Peyer's patch (tissue), 4 donors: Measurements from ENCODE around the gene S100A8. TPM values are rescaled to one million over a fixed set of nuclear protein-coding genes. Genes with fewer than 3 reads are reported as not detected.
"Not testable (repeated sequence)": the region's sequence is repeated elsewhere in the genome, so short reads cannot be mapped to it uniquely, and the experiment has no call there.

ENCODE experiments used
- DNase-seq, 3 donors: peaks; one replicate each; pipeline ENCODE4 v3.0.0-alpha.2; 2017 to 2019
- H3K27ac ChIP-seq, 4 donors: fragments of 200-600 bp; sonication (generic); one replicate each; pipeline ENCODE4 v1.5.1; 2016 to 2019
- H3K27me3 ChIP-seq, 2 donors: fragments of 200-600 bp; sonication (generic); one replicate each; pipeline ENCODE4 v1.5.1; 2019
- H3K36me3 ChIP-seq, 3 donors: fragments of 200-600 bp; sonication (generic); one replicate each; pipeline ENCODE4 v1.5.1; 2016 to 2019
- H3K4me1 ChIP-seq, 4 donors: fragments of 200-600 bp; sonication (generic); one replicate each; pipeline ENCODE4 v1.5.1; 2016 to 2019
- H3K4me3 ChIP-seq, 4 donors: fragments of 200-600 bp; sonication (generic); 1 replicate in 3 of 4; 2 replicates in 1 of 4; pipeline ENCODE4 v1.5.1; 2016 to 2019; ENCODE audit warnings: mild to moderate bottlenecking in 1 of 4
- H3K9me3 ChIP-seq, 4 donors: fragments of 200-600 bp; sonication (generic); one replicate each; pipeline ENCODE4 v1.5.1; 2016 to 2019; ENCODE audit warnings: mild to moderate bottlenecking in 1 of 4
- CTCF ChIP-seq, 6 experiments: fragments of 450-650 bp in 4 of 6; fragments of 200-600 bp in 2 of 6; sonication (generic) in 1 of 6; IDR thresholded peaks; one replicate each; pipeline ENCODE4 v1.5.1; 2017 to 2019; ENCODE audit warnings: antibody characterized with exemption in 6 of 6, mild to moderate bottlenecking in 3 of 6, moderate library complexity in 1 of 6
- POLR2A ChIP-seq, 2 donors: fragments of 450-650 bp; IDR thresholded peaks; one replicate each; pipeline ENCODE4 v1.5.1; 2017; ENCODE audit warnings: antibody characterized with exemption in 2 of 2, mild to moderate bottlenecking in 2 of 2, moderate library complexity in 2 of 2
- total RNA-seq, 4 donors: library from RNA; depleted of rRNA; stranded (reverse); fragments of >200 nt; gene quantifications; one replicate each; pipeline ENCODE4 v1.1.0, GENCODE V29; 2016

Gene S100A8
- total RNA-seq, 4 donors from 2014 or later: 7.6 to 9.8 TPM; not detected in 2

- peak; percentile 35 to 81 (median 71) for DNase-seq
- no peak for TF ChIP-seq CTCF (IDR thresholded peaks at IDR 0.05)
- TF ChIP-seq POLR2A (IDR thresholded peaks at IDR 0.05): no peak
- Histone ChIP-seq H3K27ac (no peak overlapping the region), H3K4me3 (no peak overlapping the region), H3K27me3 (no peaks in the 10 kb centered on the region), H3K36me3 (no peaks in the 10 kb centered on the region), H3K4me1 (no peaks in the 10 kb centered on the region), H3K9me3 (no peaks in the 10 kb centered on the region)
These were observed 31.7 kb upstream of the S100A8 start for GRCh38 chr1:153422450-153423068.

GRCh38 chr1:153420306-153420705, 29.4 kb upstream of the S100A8 start:
- H3K4me3 ChIP-seq: no peak overlapping the region
- H3K27ac ChIP-seq: no peak overlapping the region
- no peaks in the 10 kb centered on the region for H3K36me3 ChIP-seq
- no peak for TF ChIP-seq CTCF (IDR thresholded peaks at IDR 0.05)
- TF ChIP-seq POLR2A (IDR thresholded peaks at IDR 0.05): no peak
- H3K27me3 ChIP-seq: no peaks in the 10 kb centered on the region
- H3K4me1 ChIP-seq: no peaks in the 10 kb centered on the region
- DNase-seq: no peak
- H3K9me3 ChIP-seq: no peaks in the 10 kb centered on the region

GRCh38 chr1:153419436-153419793, 28.5 kb upstream of the S100A8 start:
- H3K4me3 ChIP-seq, H3K36me3 ChIP-seq, H3K27ac ChIP-seq, H3K27me3 ChIP-seq, H3K9me3 ChIP-seq, H3K4me1 ChIP-seq, DNase-seq: not testable (repeated sequence)

- not testable (repeated sequence) for H3K27me3 ChIP-seq, H3K27ac ChIP-seq, DNase-seq, H3K4me1 ChIP-seq, H3K4me3 ChIP-seq, H3K36me3 ChIP-seq, H3K9me3 ChIP-seq
These were observed 28.0 kb upstream of the S100A8 start for GRCh38 chr1:153418758-153419435.

GRCh38 chr1:153417136-153417888, 26.4 kb upstream of the S100A8 start:
- Histone ChIP-seq H3K27me3 (no peaks in the 10 kb centered on the region), H3K9me3 (no peaks in the 10 kb centered on the region), H3K4me1 (no peaks in the 10 kb centered on the region), H3K36me3 (no peaks in the 10 kb centered on the region), H3K27ac (no peak overlapping the region), H3K4me3 (no peak overlapping the region)
- no peak for TF ChIP-seq POLR2A (IDR thresholded peaks at IDR 0.05)
- TF ChIP-seq CTCF (IDR thresholded peaks at IDR 0.05): no peak
- no peak for DNase-seq

- DNase-seq: no peak
- H3K4me3 ChIP-seq: no peak within 1 kb of the TSS
- no peaks in the 10 kb centered on the region for H3K27me3 ChIP-seq
- no peaks in the 10 kb centered on the region for H3K9me3 ChIP-seq
- H3K27ac ChIP-seq: no peak within 1 kb of the TSS
- H3K4me1 ChIP-seq: no peaks in the 10 kb centered on the region
- TF ChIP-seq POLR2A (IDR thresholded peaks at IDR 0.05) (no peak), CTCF (IDR thresholded peaks at IDR 0.05) (no peak)
- no peaks in the 10 kb centered on the region for H3K36me3 ChIP-seq
These were observed 25.1 kb upstream of the S100A8 start, which contains the start of gene S100A7A for GRCh38 chr1:153415850-153416570. Gene S100A7A, plus strand, starts transcription at chr1:153416520. Its CDS starts 1,563 bp downstream, at chr1:153418083.

GRCh38 chr1:153413961-153414360, 23.1 kb upstream of the S100A8 start:
- not testable (repeated sequence) for H3K9me3 ChIP-seq, DNase-seq, H3K36me3 ChIP-seq, H3K27ac ChIP-seq, H3K4me3 ChIP-seq, H3K4me1 ChIP-seq, H3K27me3 ChIP-seq

GRCh38 chr1:153407274-153407673, 16.4 kb upstream of the S100A8 start:
- not testable (repeated sequence) for H3K4me1 ChIP-seq, H3K27me3 ChIP-seq, H3K4me3 ChIP-seq, H3K9me3 ChIP-seq, H3K27ac ChIP-seq, H3K36me3 ChIP-seq, DNase-seq

GRCh38 chr1:153405825-153406599, 15.1 kb upstream of the S100A8 start:
- H3K4me3 ChIP-seq, H3K4me1 ChIP-seq, DNase-seq, H3K27ac ChIP-seq, H3K9me3 ChIP-seq, H3K36me3 ChIP-seq, H3K27me3 ChIP-seq: not testable (repeated sequence)
